Muscle of leg (tissue), 11 donors: ENCODE data around the gene SUN2. TPM values are rescaled to one million over a fixed set of nuclear protein-coding genes. Genes with fewer than 3 reads are reported as not detected.

ENCODE experiments used
- DNase-seq: peaks from one replicate; pipeline ENCODE4 v3.0.0; 2013
- H3K27ac ChIP-seq: one replicate; pipeline ENCODE4 v1.5.1; 2013; ENCODE audit warnings: mild to moderate bottlenecking, low read length, control low read depth
- H3K27me3 ChIP-seq: one replicate; pipeline ENCODE4 v1.6.1; 2013; ENCODE audit warnings: low read length; ENCODE audit not compliant: control insufficient read depth, insufficient read depth
- H3K36me3 ChIP-seq: one replicate; pipeline ENCODE4 v1.6.1; 2013; ENCODE audit warnings: low read length; ENCODE audit not compliant: control insufficient read depth, insufficient read depth
- H3K4me1 ChIP-seq: one replicate; pipeline ENCODE4 v1.6.1; 2013; ENCODE audit warnings: low read length; ENCODE audit not compliant: control insufficient read depth, insufficient read depth
- H3K4me3 ChIP-seq: one replicate; pipeline ENCODE4 v1.5.1; 2013; ENCODE audit warnings: low read length, control low read depth
- H3K9me3 ChIP-seq: replicated peaks from 2 replicates; pipeline ENCODE4 v1.6.1; 2013; ENCODE audit warnings: low read depth, low read length; ENCODE audit not compliant: control insufficient read depth
- WGBS: methylation state at CpG from one replicate; pipeline ENCODE4 v1.1.5; 2013; ENCODE audit warnings: missing lambda C conversion rate; ENCODE audit not compliant: insufficient coverage; 5-methylcytosine and 5-hydroxymethylcytosine counted together
- polyA plus RNA-seq, 8 donors: library from polyadenylated mRNA; unstranded; fragments of 120-200 nt; gene quantifications; one replicate each; pipeline versions ENCODE4 v1.2.1 to v1.2.3, GENCODE V29; 2013; ENCODE audit warnings: inconsistent platforms in 1 of 8, low replicate concordance in 1 of 8; ENCODE audit not compliant: insufficient read length in 8 of 8, insufficient read depth in 1 of 8
- total RNA-seq: library from RNA; stranded (reverse); fragments of 120-200 nt; gene quantifications from one replicate; pipeline ENCODE4 v1.2.4, GENCODE V29; 2013

Gene SUN2
- total and polyA plus RNA-seq, 9 donors = 37.6 to 63.8 (median 56.1) TPM

- H3K4me1 ChIP-seq = peaks cover 46% of the 10 kb centered on the region
Observed at GRCh38 chr22:38709306-38709705, 46.5 kb downstream of the SUN2 start.

GRCh38 chr22:38707984-38708383 lies 47.8 kb downstream of the SUN2 start:
- H3K4me1 ChIP-seq = peaks cover 38% of the 10 kb centered on the region

More at GRCh38 chr22:38709306-38709705, 46.5 kb downstream of the SUN2 start:
- H3K9me3 ChIP-seq = no peaks in the 10 kb centered on the region
- peaks cover 30% of the 10 kb centered on the region for H3K36me3 ChIP-seq
- no peak overlapping the region for H3K27ac ChIP-seq
- DNase-seq = no peak
- 82% methylated on average over 3 of the region's 3 CpGs for WGBS
- H3K27me3 ChIP-seq = no peaks in the 10 kb centered on the region
- no peak overlapping the region for H3K4me3 ChIP-seq

GRCh38 chr22:38707346-38707745 lies 48.5 kb downstream of the SUN2 start:
- DNase-seq = no peak
- Histone ChIP-seq H3K9me3 (no peaks in the 10 kb centered on the region), H3K4me3 (no peak overlapping the region), H3K27me3 (no peaks in the 10 kb centered on the region), H3K4me1 (peaks cover 31% of the 10 kb centered on the region), H3K36me3 (peaks cover 22% of the 10 kb centered on the region), H3K27ac (no peak overlapping the region)
- WGBS = 43% methylated on average over 1 of the region's 2 CpGs

More at GRCh38 chr22:38707984-38708383, 47.8 kb downstream of the SUN2 start:
- H3K36me3 ChIP-seq = peaks cover 29% of the 10 kb centered on the region
- 92% methylated on average over 1 of the region's 3 CpGs for WGBS
- DNase-seq = no peak
- no peak overlapping the region for H3K27ac ChIP-seq
- no peaks in the 10 kb centered on the region for H3K27me3 ChIP-seq
- H3K4me3 ChIP-seq = no peak overlapping the region
- H3K9me3 ChIP-seq = no peaks in the 10 kb centered on the region

- no peaks in the 10 kb centered on the region for H3K27me3 ChIP-seq
- H3K4me3 ChIP-seq = peak overlapping the region; percentile 93
- H3K36me3 ChIP-seq = peaks cover 17% of the 10 kb centered on the region
- H3K4me1 ChIP-seq = peaks cover 27% of the 10 kb centered on the region
- no peaks in the 10 kb centered on the region for H3K9me3 ChIP-seq
- DNase-seq = no peak
- H3K27ac ChIP-seq = peak overlapping the region; percentile 96
- no CpG with 5 or more reads among the region's 4 CpGs for WGBS
Observed at GRCh38 chr22:38706901-38707195, 49.0 kb downstream of the SUN2 start.

GRCh38 chr22:38706101-38706900 lies 49.5 kb downstream of the SUN2 start:
- peaks cover 17% of the 10 kb centered on the region for H3K36me3 ChIP-seq
- H3K27ac ChIP-seq = peak overlapping the region; percentile 96
- under 1% methylated on average over 80 of the region's 80 CpGs for WGBS
- H3K27me3 ChIP-seq = no peaks in the 10 kb centered on the region
- H3K4me1 ChIP-seq = peaks cover 32% of the 10 kb centered on the region
- no peaks in the 10 kb centered on the region for H3K9me3 ChIP-seq
- H3K4me3 ChIP-seq = peak overlapping the region; percentile 93
- DNase-seq = peak; percentile 71

GRCh38 chr22:38705235-38706100 lies 50.3 kb downstream of the SUN2 start, which contains the start of gene GTPBP1:
GTPBP1 (plus strand) TSS chr22:38705944; CDS start chr22:38705956, 12 bp downstream.
- WGBS = under 1% methylated on average over 52 of the region's 55 CpGs
- no peaks in the 10 kb centered on the region for H3K27me3 ChIP-seq
- peaks cover 10% of the 10 kb centered on the region for H3K36me3 ChIP-seq
- H3K27ac ChIP-seq = peak within 1 kb of the TSS; percentile 96
- H3K4me1 ChIP-seq = peaks cover 33% of the 10 kb centered on the region
- DNase-seq = peak; percentile 100
- peak within 1 kb of the TSS; percentile 93 for H3K4me3 ChIP-seq
- H3K9me3 ChIP-seq = no peaks in the 10 kb centered on the region

- DNase-seq = peak; percentile 47
- Histone ChIP-seq H3K4me1 (peaks cover 35% of the 10 kb centered on the region), H3K4me3 (peak overlapping the region; percentile 37), H3K9me3 (no peaks in the 10 kb centered on the region), H3K27me3 (no peaks in the 10 kb centered on the region), H3K27ac (peak overlapping the region; percentile 95), H3K36me3 (peaks cover 4% of the 10 kb centered on the region)
- WGBS = 27% methylated on average over 6 of the region's 10 CpGs
Observed at GRCh38 chr22:38704654-38705234, 51.1 kb downstream of the SUN2 start.

- Histone ChIP-seq H3K27ac (peak within 1 kb of the TSS; percentile 89), H3K4me1 (peaks cover 39% of the 10 kb centered on the region), H3K9me3 (no peaks in the 10 kb centered on the region), H3K27me3 (no peaks in the 10 kb centered on the region), H3K4me3 (peak within 1 kb of the TSS; percentile 79), H3K36me3 (peaks cover 28% of the 10 kb centered on the region)
- under 1% methylated on average over 75 of the region's 94 CpGs for WGBS
- peak; percentile 97 for DNase-seq
Observed at GRCh38 chr22:38700789-38701628, 54.8 kb downstream of the SUN2 start, which contains the start of gene JOSD1. JOSD1 (minus strand) TSS chr22:38700943; CDS start chr22:38699987, 956 bp downstream.

GRCh38 chr22:38700270-38700788 lies 55.5 kb downstream of the SUN2 start:
- Histone ChIP-seq H3K36me3 (peaks cover 31% of the 10 kb centered on the region), H3K4me3 (peak overlapping the region; percentile 79), H3K9me3 (no peaks in the 10 kb centered on the region), H3K4me1 (peaks cover 39% of the 10 kb centered on the region), H3K27ac (peak overlapping the region; percentile 88), H3K27me3 (no peaks in the 10 kb centered on the region)
- DNase-seq = peak; percentile 86
- under 1% methylated on average over 50 of the region's 57 CpGs for WGBS
